IMR-90 (cell line): ENCODE data around the gene ARHGAP24. TPM values are rescaled to one million over a fixed set of nuclear protein-coding genes. Genes with fewer than 3 reads are reported as not detected.
A peak's percentile ranks its signal among the peaks of the same experiment; 100 is the strongest.

ENCODE experiments used
- ATAC-seq: fragments of 200-7000 bp; cut with Tn5 transposase; 2 replicates; pipeline ENCODE4 v1.9.1; 2020; ENCODE audit warnings: low read depth, mild to moderate bottlenecking, moderate library complexity
- BruUV-seq: library from RNA; stranded (reverse); fragments of 400-500 nt; replicated peaks from 2 replicates; lab custom pipeline; 2021; lab: Mats Ljungman, UMichigan
- CTCF ChIA-PET: fragments of 300-600 bp; formaldehyde crosslinking; extraction: SDS; loops from one replicate; lab custom pipeline; 2021; ENCODE audit warnings: antibody characterized with exemption; lab: Yijun Ruan, JAX
- POLR2A ChIA-PET: fragments of 300-600 bp; sonication (Branson Sonifier 250); formaldehyde crosslinking; loops from one replicate; lab custom pipeline; 2022; ENCODE audit warnings: antibody characterized with exemption; ENCODE audit not compliant: unreplicated experiment; lab: Charles Lee
- DNase-seq: peaks from one replicate; pipeline ENCODE4 v3.0.0; 2013
- H2AFZ ChIP-seq: replicated peaks from 2 replicates; pipeline ENCODE3; 2013; ENCODE audit warnings: low read length, mild to moderate bottlenecking; ENCODE audit not compliant: poor library complexity
- H2AK5ac ChIP-seq: 2 replicates; pipeline ENCODE4 v1.6.1; 2013; ENCODE audit warnings: low read depth, low read length, inconsistent platforms
- H2AK9ac ChIP-seq: replicated peaks from 2 replicates; pipeline ENCODE3; 2013; ENCODE audit warnings: mild to moderate bottlenecking, low read depth, low read length, moderate library complexity; ENCODE audit not compliant: poor library complexity
- H2BK120ac ChIP-seq: 2 replicates; pipeline ENCODE4 v1.6.1; 2013; ENCODE audit warnings: low read depth, low read length, inconsistent platforms
- H2BK15ac ChIP-seq: 3 replicates; pipeline ENCODE4 v1.6.1; 2013; ENCODE audit warnings: low read depth, low read length, inconsistent platforms
- H2BK20ac ChIP-seq: 2 replicates; pipeline ENCODE4 v1.6.1; 2013; ENCODE audit warnings: low read depth, mild to moderate bottlenecking, inconsistent platforms, low read length, moderate library complexity
- H2BK5ac ChIP-seq: 2 replicates; pipeline ENCODE4 v1.6.1; 2013; ENCODE audit warnings: mild to moderate bottlenecking, low read depth, low read length, inconsistent platforms; ENCODE audit not compliant: poor library complexity, severe bottlenecking
- H3K14ac ChIP-seq: replicated peaks from 2 replicates; pipeline ENCODE4 v1.6.1; 2013; ENCODE audit warnings: low read depth, low read length, inconsistent platforms
- H3K18ac ChIP-seq: 2 replicates; pipeline ENCODE4 v1.6.1; 2013; ENCODE audit warnings: low read depth, low read length, control low read depth
- H3K23ac ChIP-seq: 2 replicates; pipeline ENCODE4 v1.6.1; 2013; ENCODE audit warnings: low read depth, low read length, inconsistent platforms
- H3K27ac ChIP-seq: 2 replicates; pipeline ENCODE4 v1.5.1; 2013; ENCODE audit warnings: mild to moderate bottlenecking, control low read depth, low read length; ENCODE audit not compliant: insufficient read depth
- H3K27me3 ChIP-seq: 2 replicates; pipeline ENCODE4 v1.6.1; 2013; ENCODE audit warnings: low read length; ENCODE audit not compliant: control insufficient read depth, insufficient read depth
- H3K36me3 ChIP-seq: 2 replicates; pipeline ENCODE4 v1.6.1; 2013; ENCODE audit warnings: low read length, mixed read lengths; ENCODE audit not compliant: control insufficient read depth, insufficient read depth
- H3K4ac ChIP-seq: 2 replicates; pipeline ENCODE4 v1.6.1; 2013; ENCODE audit warnings: low read depth, low read length, inconsistent platforms
- H3K4me1 ChIP-seq: 2 replicates; pipeline ENCODE4 v1.6.1; 2013; ENCODE audit warnings: low read length, mixed read lengths; ENCODE audit not compliant: control insufficient read depth, insufficient read depth
- H3K4me2 ChIP-seq: 2 replicates; pipeline ENCODE4 v1.6.1; 2013; ENCODE audit warnings: low read depth, mild to moderate bottlenecking, control low read depth, low read length, moderate library complexity
- H3K4me3 ChIP-seq: 2 replicates; pipeline ENCODE4 v1.5.1; 2013; ENCODE audit warnings: low read depth, mild to moderate bottlenecking, control low read depth, low read length, moderate library complexity; ENCODE audit not compliant: insufficient read depth
- H3K56ac ChIP-seq: 2 replicates; pipeline ENCODE4 v1.6.1; 2013; ENCODE audit warnings: low read length, inconsistent platforms; ENCODE audit not compliant: insufficient read depth; ENCODE audit errors: extremely low read depth
- H3K79me1 ChIP-seq, 2 experiments: 2 replicates each; pipeline ENCODE4 v1.6.1; 2013; ENCODE audit warnings: low read length in 2 of 2, inconsistent platforms in 1 of 2, low read depth in 1 of 2
- H3K9ac ChIP-seq: 2 replicates; pipeline ENCODE4 v1.6.1; 2013; ENCODE audit warnings: low read depth, low read length, control low read depth
- H3K9me1 ChIP-seq: 2 replicates; pipeline ENCODE4 v1.6.1; 2013; ENCODE audit warnings: low read length, inconsistent platforms; ENCODE audit not compliant: insufficient read depth
- H3K9me3 ChIP-seq: 2 replicates; pipeline ENCODE4 v1.6.1; 2013; ENCODE audit warnings: low read length; ENCODE audit not compliant: control insufficient read depth, insufficient read depth
- H4K20me1 ChIP-seq: 2 replicates; pipeline ENCODE4 v1.6.1; 2013; ENCODE audit warnings: low read length, inconsistent platforms; ENCODE audit not compliant: insufficient read depth
- H4K5ac ChIP-seq: 2 replicates; pipeline ENCODE4 v1.6.1; 2013; ENCODE audit warnings: mild to moderate bottlenecking, low read depth, low read length, control low read depth
- H4K8ac ChIP-seq, 2 experiments: 2 replicates each; pipeline ENCODE4 v1.6.1; 2013; ENCODE audit warnings: low read depth in 2 of 2, low read length in 2 of 2, control low read depth in 1 of 2, inconsistent platforms in 1 of 2
- H4K91ac ChIP-seq: 2 replicates; pipeline ENCODE4 v1.6.1; 2013; ENCODE audit warnings: low read depth, low read length, inconsistent platforms; ENCODE audit not compliant: insufficient read depth
- BHLHE40 ChIP-seq: fragments of 150-350 bp; IDR thresholded peaks from 2 replicates; pipeline ENCODE4 v1.6.1; 2016; ENCODE audit warnings: mild to moderate bottlenecking, low read depth, low read length
- CEBPB ChIP-seq: IDR thresholded peaks from 2 replicates; pipeline ENCODE4 v1.6.1; 2012; ENCODE audit warnings: low read depth, low read length, improper control_type of control experiment
- CHD1 ChIP-seq: IDR thresholded peaks from 2 replicates; pipeline ENCODE4 v1.6.1; 2012; ENCODE audit warnings: low read depth, low read length, improper control_type of control experiment
- ELK1 ChIP-seq: fragments of 150-350 bp; IDR thresholded peaks from 2 replicates; pipeline ENCODE4 v1.6.1; 2016; ENCODE audit warnings: low read depth, mild to moderate bottlenecking, low read length, moderate library complexity, borderline replicate concordance
- FOS ChIP-seq: fragments of 150-350 bp; IDR thresholded peaks from 2 replicates; pipeline ENCODE4 v1.6.1; 2016; ENCODE audit warnings: low read depth, low read length
- MAFK ChIP-seq: IDR thresholded peaks from 2 replicates; pipeline ENCODE4 v1.6.1; 2012; ENCODE audit warnings: low read depth, low read length, improper control_type of control experiment
- MAZ ChIP-seq: IDR thresholded peaks from 2 replicates; pipeline ENCODE4 v1.6.1; 2012; ENCODE audit warnings: low read depth, mild to moderate bottlenecking, low read length, improper control_type of control experiment, moderate library complexity, borderline replicate concordance
- MXI1 ChIP-seq: IDR thresholded peaks from 2 replicates; pipeline ENCODE4 v1.6.1; 2012; ENCODE audit warnings: low read depth, mild to moderate bottlenecking, low read length, moderate library complexity, borderline replicate concordance
- NFE2L2 ChIP-seq: fragments of 150-350 bp; IDR thresholded peaks from 2 replicates; pipeline ENCODE4 v1.6.1; 2016; ENCODE audit warnings: low read depth, mild to moderate bottlenecking, low read length
- POLR2A ChIP-seq: IDR thresholded peaks from 2 replicates; pipeline ENCODE4 v1.6.1; 2012; ENCODE audit warnings: mild to moderate bottlenecking, low read depth, low read length
- RAD21 ChIP-seq: IDR thresholded peaks from 2 replicates; pipeline ENCODE4 v1.6.1; 2012; ENCODE audit warnings: low read length, improper control_type of control experiment
- RCOR1 ChIP-seq: IDR thresholded peaks from 2 replicates; pipeline ENCODE4 v1.6.1; 2012; ENCODE audit warnings: mild to moderate bottlenecking, low read length, improper control_type of control experiment; ENCODE audit not compliant: insufficient replicate concordance
- RFX5 ChIP-seq: IDR thresholded peaks from 2 replicates; pipeline ENCODE4 v1.8.0; 2012; ENCODE audit warnings: low read depth, mild to moderate bottlenecking, low read length, moderate library complexity
- SMC3 ChIP-seq: fragments of 150-350 bp; IDR thresholded peaks from 2 replicates; pipeline ENCODE4 v1.6.1; 2016; ENCODE audit warnings: low read depth, mild to moderate bottlenecking, antibody characterized with exemption, low read length, moderate library complexity
- WGBS, 2 experiments: methylation state at CpG; one replicate each; pipeline versions ENCODE4 v1.1.5 to v1.1.7; 2013; ENCODE audit warnings: missing lambda C conversion rate in 2 of 2; ENCODE audit not compliant: insufficient read length in 1 of 2; ENCODE audit errors: extremely low coverage in 2 of 2; 5-methylcytosine and 5-hydroxymethylcytosine counted together
- dilution Hi-C: fragments of 300-500 bp; cut with HindIII; formaldehyde crosslinking; loops from one replicate; pipeline ENCODE4 v1.14.3; 2018; ENCODE audit warnings: low sequenced_read_pairs; ENCODE audit not compliant: unreplicated experiment
- in situ Hi-C: fragments of 300-500 bp; cut with MboI; formaldehyde crosslinking; loops from 3 replicates; pipeline ENCODE4 v1.14.3; 2019; ENCODE audit warnings: low sequenced_read_pairs, inconsistent platforms, mixed read lengths
- intact Hi-C: fragments of 100-400 bp; cut with micrococcal nuclease; formaldehyde crosslinking; loops from 2 replicates; pipeline ENCODE4 v1.10.0; 2022
- polyA plus RNA-seq, 3 experiments: library from polyadenylated mRNA; depleted of rRNA; stranded (reverse); fragments of >200 nt; gene quantifications; 2 replicates each; pipeline ENCODE4 v1.2.3, GENCODE V29; 2012; ENCODE audit warnings: low replicate concordance in 1 of 3
- total RNA-seq: library from RNA; depleted of rRNA; stranded (reverse); fragments of >200 nt; gene quantifications from 2 replicates; pipeline ENCODE4 v1.2.3, GENCODE V29; 2012
- TF ChIP-seq, protein P1 (sequence below): fragments of 150-350 bp; IDR thresholded peaks from 2 replicates; pipeline ENCODE4 v1.6.1; 2017; ENCODE audit warnings: mild to moderate bottlenecking, antibody characterized with exemption, low read length, low read depth
- TF ChIP-seq, protein P2 (sequence below): conservative IDR thresholded peaks from 2 replicates; pipeline ENCODE4 v1.5.1; 2012; ENCODE audit warnings: mild to moderate bottlenecking, low read depth, low read length, improper control_type of control experiment

ARHGAP24 gene
- total and polyA plus RNA-seq, 2 of the 4 experiments (the other 2 are of a cell fraction): 11.9 to 24.0 TPM

- Histone ChIP-seq H3K4me1 (peaks cover 2% of the 10 kb centered on the region; the same call in 1 of the 2 replicates), H4K8ac (peak overlapping the region in 1 of 2 experiments; percentile 49; a peak in 2 of 4 replicates), H2BK120ac (peak overlapping the region; percentile 76), H4K91ac (peak overlapping the region; percentile 62; the same call in 1 of the 2 replicates), H3K4me2 (no peak overlapping the region), H3K9me3 (no peaks in the 10 kb centered on the region), H3K27ac (0 out of 2 replicates have a peak overlapping the region, but pooled peaks have one; percentile 7), H2BK20ac (peak overlapping the region; percentile 65), H2AFZ (no peak overlapping the region), H3K23ac (no peak overlapping the region), H2AK5ac (peak overlapping the region; percentile 92), H3K56ac (no peak overlapping the region), H3K4me3 (no peak overlapping the region), H4K20me1 (no peaks in the 10 kb centered on the region), H3K36me3 (no peaks in the 10 kb centered on the region), H2BK5ac (no peak overlapping the region), H3K9me1 (peaks cover 7% of the 10 kb centered on the region), H3K18ac (no peak overlapping the region), H3K27me3 (no peaks in the 10 kb centered on the region), H4K5ac (no peak overlapping the region), H3K79me1 (no peaks in the 10 kb centered on the region), H3K9ac (no peak overlapping the region), H2AK9ac (no peak overlapping the region), H2BK15ac (0 out of 3 replicates have a peak overlapping the region, but pooled peaks have one; percentile 94), H3K14ac (peak overlapping the region; percentile 61; the same call in 1 of the 2 replicates), H3K4ac (peak overlapping the region; percentile 54; the same call in 1 of the 2 replicates)
- BruUV-seq: no TSS peak
- WGBS, 2 experiments: no CpG with 5 or more reads among the region's 2 CpGs
- CTCF ChIA-PET: interaction anchor here (1.5 kb wide), 1 partner anchor 12 kb away, joined by 3 read pairs; no protein-coding TSS in a partner anchor
- POLR2A ChIA-PET: no interaction called here
- dilution Hi-C loops: no loop called here
- TF ChIP-seq NFE2L2: no peak
- TF ChIP-seq BHLHE40: no peak
- no peak for TF ChIP-seq SMC3
- no peak for TF ChIP-seq MAFK
- TF ChIP-seq RCOR1: no peak
- no peak for TF ChIP-seq FOS
- TF ChIP-seq MAZ: no peak
- no peak for TF ChIP-seq RFX5
- TF ChIP-seq, protein P1, sequence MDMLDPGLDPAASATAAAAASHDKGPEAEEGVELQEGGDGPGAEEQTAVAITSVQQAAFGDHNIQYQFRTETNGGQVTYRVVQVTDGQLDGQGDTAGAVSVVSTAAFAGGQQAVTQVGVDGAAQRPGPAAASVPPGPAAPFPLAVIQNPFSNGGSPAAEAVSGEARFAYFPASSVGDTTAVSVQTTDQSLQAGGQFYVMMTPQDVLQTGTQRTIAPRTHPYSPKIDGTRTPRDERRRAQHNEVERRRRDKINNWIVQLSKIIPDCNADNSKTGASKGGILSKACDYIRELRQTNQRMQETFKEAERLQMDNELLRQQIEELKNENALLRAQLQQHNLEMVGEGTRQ: no peak
- TF ChIP-seq POLR2A: no peak
- TF ChIP-seq CHD1: no peak
- no peak for TF ChIP-seq MXI1
- no peak for TF ChIP-seq RAD21
- TF ChIP-seq CEBPB: no peak
- TF ChIP-seq, protein P2, sequence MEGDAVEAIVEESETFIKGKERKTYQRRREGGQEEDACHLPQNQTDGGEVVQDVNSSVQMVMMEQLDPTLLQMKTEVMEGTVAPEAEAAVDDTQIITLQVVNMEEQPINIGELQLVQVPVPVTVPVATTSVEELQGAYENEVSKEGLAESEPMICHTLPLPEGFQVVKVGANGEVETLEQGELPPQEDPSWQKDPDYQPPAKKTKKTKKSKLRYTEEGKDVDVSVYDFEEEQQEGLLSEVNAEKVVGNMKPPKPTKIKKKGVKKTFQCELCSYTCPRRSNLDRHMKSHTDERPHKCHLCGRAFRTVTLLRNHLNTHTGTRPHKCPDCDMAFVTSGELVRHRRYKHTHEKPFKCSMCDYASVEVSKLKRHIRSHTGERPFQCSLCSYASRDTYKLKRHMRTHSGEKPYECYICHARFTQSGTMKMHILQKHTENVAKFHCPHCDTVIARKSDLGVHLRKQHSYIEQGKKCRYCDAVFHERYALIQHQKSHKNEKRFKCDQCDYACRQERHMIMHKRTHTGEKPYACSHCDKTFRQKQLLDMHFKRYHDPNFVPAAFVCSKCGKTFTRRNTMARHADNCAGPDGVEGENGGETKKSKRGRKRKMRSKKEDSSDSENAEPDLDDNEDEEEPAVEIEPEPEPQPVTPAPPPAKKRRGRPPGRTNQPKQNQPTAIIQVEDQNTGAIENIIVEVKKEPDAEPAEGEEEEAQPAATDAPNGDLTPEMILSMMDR: no peak
- no peak for TF ChIP-seq ELK1
- DNase-seq: no peak
- no peak for ATAC-seq
- intact Hi-C loops: loop anchor here (5.0 kb wide), 1 partner anchor 269 kb away; no protein-coding TSS in a partner anchor
- in situ Hi-C loops: loop anchor here (5.0 kb wide), 1 partner anchor 594 kb away; no protein-coding TSS in a partner anchor
These were observed 266.4 kb downstream of the ARHGAP24 start for GRCh38 chr4:85741381-85741780.
